Measurements from ENCODE around the gene ATF3. TPM values are rescaled to one million over a fixed set of nuclear protein-coding genes. Genes with fewer than 3 reads are reported as not detected.
A peak's percentile ranks its signal among the peaks of the same experiment; 100 is the strongest.

ATF3 gene
- total RNA-seq, 1 donor from 2014 or later = 1.8 TPM

GRCh38 chr1:212645546-212646543 is 37.3 kb downstream of the ATF3 start:
- Mint-ChIP-seq H3K27ac (ENCODE audit: unreplicated experiment) (peak overlapping the region; percentile 36), H3K4me3 (ENCODE audit: unreplicated experiment) (no peak overlapping the region), H3K27me3 (ENCODE audit: unreplicated experiment) (peaks cover 7% of the 10 kb centered on the region), H3K9me3 (ENCODE audit: unreplicated experiment) (no peaks in the 10 kb centered on the region), H3K36me3 (ENCODE audit: low read depth, unreplicated experiment) (no peaks in the 10 kb centered on the region), H3K4me1 (ENCODE audit: unreplicated experiment) (peaks cover 10% of the 10 kb centered on the region)
- DNase-seq (ENCODE audit: low spot score) = no peak
- TF ChIP-seq CTCF (IDR thresholded peaks at IDR 0.05; ENCODE audit: unreplicated experiment) = no peak

- Mint-ChIP-seq H3K9me3 (ENCODE audit: unreplicated experiment) (no peaks in the 10 kb centered on the region), H3K36me3 (ENCODE audit: low read depth, unreplicated experiment) (no peaks in the 10 kb centered on the region), H3K4me3 (ENCODE audit: unreplicated experiment) (no peak overlapping the region), H3K27ac (ENCODE audit: unreplicated experiment) (no peak overlapping the region), H3K4me1 (ENCODE audit: unreplicated experiment) (peaks cover 12% of the 10 kb centered on the region), H3K27me3 (ENCODE audit: unreplicated experiment) (peaks cover 7% of the 10 kb centered on the region)
- TF ChIP-seq CTCF (IDR thresholded peaks at IDR 0.05; ENCODE audit: unreplicated experiment) = no peak
- no peak for DNase-seq (ENCODE audit: low spot score)
Measured at GRCh38 chr1:212646588-212646987, 38.0 kb downstream of the ATF3 start.

- peaks cover 7% of the 10 kb centered on the region for H3K27me3 Mint-ChIP-seq (ENCODE audit: unreplicated experiment)
- no peak overlapping the region for H3K27ac Mint-ChIP-seq (ENCODE audit: unreplicated experiment)
- no peak for DNase-seq (ENCODE audit: low spot score)
- TF ChIP-seq CTCF (IDR thresholded peaks at IDR 0.05; ENCODE audit: unreplicated experiment) = no peak
- no peak overlapping the region for H3K4me3 Mint-ChIP-seq (ENCODE audit: unreplicated experiment)
- H3K9me3 Mint-ChIP-seq (ENCODE audit: unreplicated experiment) = no peaks in the 10 kb centered on the region
- H3K36me3 Mint-ChIP-seq (ENCODE audit: low read depth, unreplicated experiment) = no peaks in the 10 kb centered on the region
- H3K4me1 Mint-ChIP-seq (ENCODE audit: unreplicated experiment) = peaks cover 14% of the 10 kb centered on the region
Measured at GRCh38 chr1:212647004-212647403, 38.4 kb downstream of the ATF3 start.

- no peak for TF ChIP-seq CTCF (IDR thresholded peaks at IDR 0.05; ENCODE audit: unreplicated experiment)
- DNase-seq (ENCODE audit: low spot score) = no peak
- no peak overlapping the region for H3K4me3 Mint-ChIP-seq (ENCODE audit: unreplicated experiment)
- peaks cover 14% of the 10 kb centered on the region for H3K4me1 Mint-ChIP-seq (ENCODE audit: unreplicated experiment)
- no peaks in the 10 kb centered on the region for H3K9me3 Mint-ChIP-seq (ENCODE audit: unreplicated experiment)
- no peaks in the 10 kb centered on the region for H3K36me3 Mint-ChIP-seq (ENCODE audit: low read depth, unreplicated experiment)
- no peak overlapping the region for H3K27ac Mint-ChIP-seq (ENCODE audit: unreplicated experiment)
- peaks cover 7% of the 10 kb centered on the region for H3K27me3 Mint-ChIP-seq (ENCODE audit: unreplicated experiment)
Measured at GRCh38 chr1:212648431-212648830, 39.9 kb downstream of the ATF3 start.

GRCh38 chr1:212649020-212649419 is 40.5 kb downstream of the ATF3 start:
- TF ChIP-seq CTCF (IDR thresholded peaks at IDR 0.05; ENCODE audit: unreplicated experiment) = no peak
- Mint-ChIP-seq H3K27ac (ENCODE audit: unreplicated experiment) (no peak overlapping the region), H3K4me1 (ENCODE audit: unreplicated experiment) (peaks cover 11% of the 10 kb centered on the region), H3K36me3 (ENCODE audit: low read depth, unreplicated experiment) (no peaks in the 10 kb centered on the region), H3K4me3 (ENCODE audit: unreplicated experiment) (no peak overlapping the region), H3K9me3 (ENCODE audit: unreplicated experiment) (no peaks in the 10 kb centered on the region), H3K27me3 (ENCODE audit: unreplicated experiment) (peaks cover 8% of the 10 kb centered on the region)
- no peak for DNase-seq (ENCODE audit: low spot score)
